AG20443 (cell line): ENCODE data around the gene ZBTB42.
A peak's percentile ranks its signal among the peaks of the same experiment; 100 is the strongest.

Experiments
- DNase-seq: peaks from one replicate; pipeline ENCODE4 v3.0.0; 2012; ENCODE audit warnings: low spot score, mixed read lengths

ZBTB42 gene

DNA sequence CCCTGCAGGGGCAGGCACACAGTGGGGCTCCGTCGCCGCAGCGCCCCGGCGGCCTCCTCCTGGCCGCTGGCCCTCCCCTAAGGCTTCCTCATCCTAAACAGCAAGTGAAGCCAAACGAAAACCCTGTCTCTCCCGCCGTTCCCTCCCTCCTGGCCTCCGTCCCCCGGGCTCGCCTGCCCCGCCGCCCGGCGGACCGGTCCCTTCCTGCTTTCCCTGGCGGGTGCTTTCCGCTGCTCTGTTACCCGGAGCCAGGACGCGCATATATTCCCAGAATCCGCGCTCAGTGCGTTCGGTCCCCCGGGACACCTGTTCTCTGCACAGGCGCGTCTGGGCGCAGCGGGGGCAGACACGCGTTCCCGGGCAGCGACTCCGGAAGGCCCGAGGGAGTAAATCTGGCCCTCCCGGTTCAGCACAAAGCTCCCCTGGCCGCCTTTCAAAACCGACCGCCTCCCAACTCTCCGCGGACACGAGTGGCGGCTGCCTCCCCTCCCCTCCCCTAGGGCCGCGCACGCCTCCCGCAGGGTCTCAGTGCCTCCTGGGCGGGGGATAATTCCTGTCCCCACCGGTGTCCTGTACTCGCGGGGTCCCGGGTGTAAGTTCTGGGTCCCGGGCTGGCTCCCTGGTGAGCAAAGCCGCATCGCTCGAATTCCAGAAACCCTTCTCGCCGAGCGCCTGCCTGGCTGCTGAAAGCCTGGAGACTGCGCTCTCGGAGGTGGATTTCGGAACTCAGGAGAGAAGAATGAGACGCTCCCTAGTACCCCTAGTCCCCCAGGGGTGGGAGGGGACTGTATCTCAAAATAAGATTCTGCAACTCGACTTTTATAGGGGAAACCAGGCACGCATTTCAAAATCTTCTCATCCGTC, 42.8 kb downstream of the ZBTB42 start:
- DNase-seq: peak; percentile 45

DNA sequence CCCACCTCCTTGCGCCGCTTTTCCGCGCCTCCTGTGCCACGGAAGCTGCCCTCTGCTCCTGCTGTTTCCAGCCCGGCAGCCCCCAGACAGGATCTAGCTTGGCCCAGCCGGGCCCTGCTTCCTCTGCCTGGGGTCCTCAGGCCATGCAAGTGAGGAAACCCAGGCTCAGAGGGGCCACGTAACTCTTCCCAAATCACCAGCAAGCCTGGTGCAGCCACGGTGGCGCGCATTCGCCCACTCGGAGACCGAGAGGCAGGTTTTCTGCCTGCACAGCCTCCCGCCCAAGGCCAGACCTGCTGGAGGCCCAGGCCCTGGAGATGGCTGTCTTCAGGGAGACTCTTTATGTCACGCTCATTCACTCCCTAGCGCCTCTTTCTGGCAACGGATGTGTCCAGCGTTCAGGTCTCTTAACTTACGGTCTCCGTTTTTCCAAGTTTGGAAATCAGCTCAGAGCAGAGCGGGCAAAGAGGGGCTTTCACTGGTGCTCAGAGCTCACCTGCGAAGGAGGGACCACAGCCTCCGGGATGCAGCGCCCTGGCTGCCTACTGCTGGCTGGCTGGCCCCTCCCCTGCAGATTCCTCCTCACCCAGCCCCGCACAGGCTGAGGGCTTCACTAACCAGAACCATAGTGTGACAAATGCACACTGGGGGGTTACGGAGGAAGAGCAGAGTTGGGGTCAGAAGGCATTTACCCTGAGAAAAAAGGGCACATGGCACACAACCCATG, 43.6 kb downstream of the ZBTB42 start:
- no peak for DNase-seq

DNA sequence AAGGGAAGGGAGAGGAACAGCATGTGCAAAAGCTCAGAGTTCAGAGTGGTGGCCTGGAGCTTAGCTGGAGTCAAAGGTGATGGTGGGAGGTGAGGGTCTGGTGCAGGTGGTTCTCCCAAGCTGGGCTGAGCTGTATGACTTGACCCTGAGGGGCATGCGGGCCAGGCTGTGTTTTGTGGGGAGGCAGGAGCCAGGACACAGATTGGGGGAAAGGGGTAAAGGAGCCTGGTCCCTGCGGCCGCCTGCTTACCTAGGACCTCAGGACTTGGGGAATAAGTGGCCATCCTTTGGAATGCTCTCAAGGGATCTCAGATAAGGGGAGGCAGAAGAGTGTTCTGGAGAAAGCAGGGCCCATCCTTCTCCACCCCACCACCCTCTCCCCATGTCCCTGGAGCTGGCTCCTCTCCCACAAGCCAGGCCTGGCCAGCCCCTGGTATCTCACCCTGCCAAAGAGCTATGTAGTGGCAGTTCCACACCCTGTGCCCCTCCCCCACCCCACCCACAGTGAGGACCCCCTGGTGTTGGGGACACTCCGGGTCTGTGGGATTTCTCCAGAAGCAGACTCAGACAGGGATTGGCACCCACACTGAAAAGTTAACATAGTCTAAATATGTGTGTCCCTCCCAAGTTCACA, 44.2 kb downstream of the ZBTB42 start:
- no peak for DNase-seq

DNA sequence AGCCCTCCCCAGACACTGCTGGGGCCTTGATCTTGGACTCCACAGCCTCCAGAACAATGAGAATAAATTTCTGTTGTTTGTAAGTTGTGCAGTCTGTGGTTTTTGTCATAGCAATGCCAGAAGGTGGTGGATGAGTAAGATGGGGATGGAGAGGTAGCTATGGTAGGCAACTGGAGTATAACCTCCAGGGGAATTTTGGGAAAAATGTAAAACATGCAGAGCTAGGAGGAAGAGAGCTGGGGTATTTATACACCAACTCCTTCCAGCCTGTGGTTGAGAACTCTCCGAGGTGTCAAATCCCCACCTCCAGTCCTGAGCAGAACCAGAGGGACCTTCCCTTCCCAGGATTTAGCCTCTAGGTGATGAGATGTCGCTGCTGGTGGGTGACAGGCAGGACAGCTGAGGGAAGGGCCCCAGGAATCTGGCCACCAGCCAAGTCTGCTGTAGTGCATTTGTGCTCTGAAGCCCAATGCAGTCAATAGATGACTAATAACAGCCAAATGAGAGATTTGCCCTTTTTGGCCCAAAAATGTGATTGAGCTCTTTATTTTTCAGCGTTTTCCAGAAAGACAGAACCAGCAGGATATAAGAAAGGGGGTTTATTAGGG, 45.0 kb downstream of the ZBTB42 start:
- DNase-seq: no peak

DNA sequence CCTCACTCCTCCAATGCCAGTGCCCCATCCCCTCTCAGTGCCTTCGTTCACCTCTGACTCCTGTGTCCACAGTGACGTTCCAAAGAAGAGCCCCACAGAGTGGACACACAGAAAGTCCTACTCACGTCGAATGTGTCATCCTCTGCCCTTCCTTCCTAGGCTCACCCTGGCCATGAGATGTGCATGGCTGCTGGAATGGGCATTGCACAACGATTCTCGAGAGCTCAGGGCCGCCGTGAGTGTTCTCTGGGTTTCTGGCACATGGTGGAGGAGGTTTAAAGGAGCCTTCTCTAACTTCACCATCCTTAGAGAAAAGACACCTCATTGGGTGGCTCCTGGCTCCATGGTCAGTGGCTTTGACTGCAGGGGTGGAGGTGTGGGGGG, 51.4 kb downstream of the ZBTB42 start:
- DNase-seq: peak; percentile 32
